ENCODE measurements around the gene NUDT15. TPM values are rescaled to one million over a fixed set of nuclear protein-coding genes. Genes with fewer than 3 reads are reported as not detected.

NUDT15 gene
- total RNA-seq, 2 experiments from 2014 or later: 14.4 to 16.2 TPM

DNA sequence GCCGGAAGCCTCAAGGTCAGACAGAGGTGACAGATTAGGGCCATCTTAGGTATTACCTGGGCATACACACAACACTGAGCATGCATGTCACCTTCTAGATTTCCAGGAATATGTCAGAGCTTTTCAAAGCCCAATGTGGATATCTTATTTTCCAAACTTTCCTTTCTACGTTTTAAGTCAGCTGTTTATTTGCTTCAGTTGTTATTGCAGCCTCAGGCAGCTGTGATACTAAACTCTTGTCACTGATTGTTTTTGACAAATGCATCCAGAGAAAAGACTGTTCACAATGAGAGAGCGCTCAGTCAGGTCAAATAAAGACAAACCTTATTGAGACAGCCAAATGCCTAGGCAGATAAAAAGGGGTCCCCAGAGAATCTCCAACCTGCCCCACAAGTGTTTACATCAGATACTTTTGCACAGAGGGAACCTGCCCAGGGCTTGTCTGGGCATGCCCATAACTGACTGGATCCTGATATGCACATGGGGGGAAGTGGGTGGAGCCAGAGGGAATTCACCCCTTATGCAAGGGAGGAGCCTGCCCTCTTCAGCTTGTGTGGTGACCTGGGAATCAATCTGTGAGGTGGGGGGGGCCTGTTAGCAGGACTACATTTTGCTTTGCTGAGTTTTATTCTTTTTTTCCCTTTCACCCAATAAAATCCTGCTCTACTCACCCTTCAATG lies 28.9 kb downstream of the NUDT15 start:
- intact Hi-C loops (cut with DNase I, micrococcal nuclease): no loop called here
- ATAC-seq (ENCODE audit: poor library complexity) (no peak), DNase-seq (peak in 6 of 14 experiments; percentile 1 to 49 (median 26))
- Mint-ChIP-seq H3K4me3 (no peak overlapping the region), H3K27ac (no peak overlapping the region), H3K27me3 (no peaks in the 10 kb centered on the region), H3K4me1 (ENCODE audit: low read depth) (no peaks in the 10 kb centered on the region), H3K9me3 (no peaks in the 10 kb centered on the region), H3K36me3 (ENCODE audit: low read depth) (peaks cover 77% of the 10 kb centered on the region)
- ChIA-PET POLR2A (interaction anchor here (0.8 kb wide), 1 partner anchor 29 kb away, joined by 3 read pairs; the partner anchor contains the start of gene NUDT15), CTCF (interaction anchor here (2.1 to 2.2 kb wide), 2 partner anchors 29 kb away, joined by 4 to 9 read pairs; partner anchors contain the start of genes MED4 and NUDT15)
- Histone ChIP-seq H3K36me3 (ENCODE audit: insufficient read depth, low read length) (peaks cover 39% of the 10 kb centered on the region), H3K27me3 (ENCODE audit: control insufficient read depth in 1 of 2, insufficient read depth in 2 of 2, low read length in 2 of 2) (no peaks in the 10 kb centered on the region), H3K4me3 (ENCODE audit: low read length) (no peak overlapping the region), H3K9me3 (ENCODE audit: control insufficient read depth in 1 of 2, insufficient read depth in 1 of 2, low read length in 2 of 2) (peaks cover 0 to 30% of the 10 kb centered on the region in 2 experiments), H3K27ac (ENCODE audit: low read depth in 1 of 2, low read length in 2 of 2) (no peak overlapping the region), H3K4me1 (ENCODE audit: insufficient read depth, low read length) (no peaks in the 10 kb centered on the region)
- TF ChIP-seq, protein P1, sequence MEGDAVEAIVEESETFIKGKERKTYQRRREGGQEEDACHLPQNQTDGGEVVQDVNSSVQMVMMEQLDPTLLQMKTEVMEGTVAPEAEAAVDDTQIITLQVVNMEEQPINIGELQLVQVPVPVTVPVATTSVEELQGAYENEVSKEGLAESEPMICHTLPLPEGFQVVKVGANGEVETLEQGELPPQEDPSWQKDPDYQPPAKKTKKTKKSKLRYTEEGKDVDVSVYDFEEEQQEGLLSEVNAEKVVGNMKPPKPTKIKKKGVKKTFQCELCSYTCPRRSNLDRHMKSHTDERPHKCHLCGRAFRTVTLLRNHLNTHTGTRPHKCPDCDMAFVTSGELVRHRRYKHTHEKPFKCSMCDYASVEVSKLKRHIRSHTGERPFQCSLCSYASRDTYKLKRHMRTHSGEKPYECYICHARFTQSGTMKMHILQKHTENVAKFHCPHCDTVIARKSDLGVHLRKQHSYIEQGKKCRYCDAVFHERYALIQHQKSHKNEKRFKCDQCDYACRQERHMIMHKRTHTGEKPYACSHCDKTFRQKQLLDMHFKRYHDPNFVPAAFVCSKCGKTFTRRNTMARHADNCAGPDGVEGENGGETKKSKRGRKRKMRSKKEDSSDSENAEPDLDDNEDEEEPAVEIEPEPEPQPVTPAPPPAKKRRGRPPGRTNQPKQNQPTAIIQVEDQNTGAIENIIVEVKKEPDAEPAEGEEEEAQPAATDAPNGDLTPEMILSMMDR (IDR thresholded peaks at IDR 0.05): no peak

DNA sequence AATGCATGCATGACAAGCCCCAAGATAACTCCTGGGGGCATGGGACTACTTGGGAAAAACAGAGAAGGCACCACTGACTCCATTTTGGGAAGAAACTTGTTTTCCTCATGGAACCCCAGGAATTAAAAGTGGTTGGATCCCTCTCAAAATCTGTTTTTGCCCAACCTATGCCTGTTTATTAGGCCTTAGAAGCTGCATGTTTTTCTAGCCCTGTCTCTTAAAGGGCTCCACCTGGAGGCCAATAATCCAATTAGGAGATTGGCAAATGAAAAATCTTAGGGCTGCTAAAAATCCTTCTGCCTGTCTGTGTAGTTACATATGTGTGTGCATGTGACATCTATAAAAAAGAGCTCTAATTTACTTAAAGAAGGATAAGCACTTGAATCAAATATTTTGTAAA lies 30.5 kb downstream of the NUDT15 start:
- no peaks in the 10 kb centered on the region for H3K27me3 Mint-ChIP-seq
- H3K36me3 Mint-ChIP-seq (ENCODE audit: low read depth): peaks cover 93% of the 10 kb centered on the region
- no peaks in the 10 kb centered on the region for H3K9me3 Mint-ChIP-seq
- no peak overlapping the region for H3K4me3 Mint-ChIP-seq
- no peaks in the 10 kb centered on the region for H3K4me1 ChIP-seq (ENCODE audit: insufficient read depth, low read length)
- H3K4me1 Mint-ChIP-seq (ENCODE audit: low read depth): no peaks in the 10 kb centered on the region
- H3K4me3 ChIP-seq (ENCODE audit: low read length): no peak overlapping the region
- TF ChIP-seq, protein P1 (IDR thresholded peaks at IDR 0.05): no peak
- H3K9me3 ChIP-seq (ENCODE audit: control insufficient read depth in 1 of 2, insufficient read depth in 1 of 2, low read length in 2 of 2): peaks cover 0 to 35% of the 10 kb centered on the region in 2 experiments
- CTCF ChIA-PET: interaction anchor here (0.7 kb wide), 1 partner anchor 27 kb away, joined by 3 read pairs; the partner anchor contains the start of gene MED4
- H3K36me3 ChIP-seq (ENCODE audit: insufficient read depth, low read length): peaks cover 50% of the 10 kb centered on the region
- POLR2A ChIA-PET: no interaction called here
- ATAC-seq (ENCODE audit: poor library complexity) (no peak), DNase-seq (peak in 2 of 14 experiments; percentile 4 to 5)
- no peak overlapping the region for H3K27ac Mint-ChIP-seq
- H3K27me3 ChIP-seq (ENCODE audit: control insufficient read depth in 1 of 2, insufficient read depth in 2 of 2, low read length in 2 of 2): no peaks in the 10 kb centered on the region
- no peak overlapping the region for H3K27ac ChIP-seq (ENCODE audit: low read depth in 1 of 2, low read length in 2 of 2)
- intact Hi-C loops (cut with DNase I, micrococcal nuclease): no loop called here

GRCh38 chr13:48068952-48069351 lies 31.4 kb downstream of the NUDT15 start:
- H3K4me3 Mint-ChIP-seq: no peak overlapping the region
- CTCF ChIA-PET: no interaction called here
- no peaks in the 10 kb centered on the region for H3K9me3 Mint-ChIP-seq
- no peaks in the 10 kb centered on the region for H3K4me1 ChIP-seq (ENCODE audit: insufficient read depth, low read length)
- no peaks in the 10 kb centered on the region for H3K4me1 Mint-ChIP-seq (ENCODE audit: low read depth)
- H3K27ac ChIP-seq (ENCODE audit: low read depth in 1 of 2, low read length in 2 of 2): no peak overlapping the region
- intact Hi-C loops (cut with DNase I, micrococcal nuclease): no loop called here
- peaks cover 97% of the 10 kb centered on the region for H3K36me3 Mint-ChIP-seq (ENCODE audit: low read depth)
- H3K27ac Mint-ChIP-seq: no peak overlapping the region
- H3K9me3 ChIP-seq (ENCODE audit: control insufficient read depth in 1 of 2, insufficient read depth in 1 of 2, low read length in 2 of 2): peaks cover 0 to 35% of the 10 kb centered on the region in 2 experiments
- no peak overlapping the region for H3K4me3 ChIP-seq (ENCODE audit: low read length)
- TF ChIP-seq, protein P1 (IDR thresholded peaks at IDR 0.05): no peak
- H3K36me3 ChIP-seq (ENCODE audit: insufficient read depth, low read length): peaks cover 59% of the 10 kb centered on the region
- DNase-seq (no peak), ATAC-seq (ENCODE audit: poor library complexity) (no peak)
- H3K27me3 ChIP-seq (ENCODE audit: control insufficient read depth in 1 of 2, insufficient read depth in 2 of 2, low read length in 2 of 2): no peaks in the 10 kb centered on the region
- POLR2A ChIA-PET: no interaction called here
- no peaks in the 10 kb centered on the region for H3K27me3 Mint-ChIP-seq

Measured in CD4-positive, alpha-beta T cell (primary cell).